Osteocyte (in vitro differentiated cells): ENCODE data around the gene SLC8A1. TPM values are rescaled to one million over a fixed set of nuclear protein-coding genes. Genes with fewer than 3 reads are reported as not detected.

Source experiments
- DNase-seq: peaks from one replicate; pipeline ENCODE4 v3.0.0; 2021; ENCODE audit warnings: mixed read lengths; ENCODE audit not compliant: unreplicated experiment; ENCODE audit errors: extremely low spot score
- H3K27ac Mint-ChIP-seq: one replicate; pipeline ENCODE4 v1.8.0; 2021; ENCODE audit warnings: mild to moderate bottlenecking, mixed read lengths; ENCODE audit not compliant: unreplicated experiment
- H3K27me3 Mint-ChIP-seq: one replicate; pipeline ENCODE4 v1.8.0; 2021; ENCODE audit warnings: mixed read lengths; ENCODE audit not compliant: unreplicated experiment
- H3K36me3 Mint-ChIP-seq: one replicate; pipeline ENCODE4 v1.8.0; 2021; ENCODE audit warnings: mixed read lengths; ENCODE audit not compliant: unreplicated experiment
- H3K4me1 Mint-ChIP-seq: one replicate; pipeline ENCODE4 v1.8.0; 2021; ENCODE audit warnings: mixed read lengths; ENCODE audit not compliant: unreplicated experiment
- H3K4me3 Mint-ChIP-seq: one replicate; pipeline ENCODE4 v1.8.0; 2021; ENCODE audit warnings: mild to moderate bottlenecking, moderate library complexity, mixed read lengths; ENCODE audit not compliant: unreplicated experiment
- H3K9me3 Mint-ChIP-seq: one replicate; pipeline ENCODE4 v1.8.0; 2021; ENCODE audit warnings: mixed read lengths; ENCODE audit not compliant: unreplicated experiment
- CTCF ChIP-seq: fragments of 200-600 bp; sonication (generic); IDR thresholded peaks from 2 replicates; pipeline ENCODE4 v1.5.0; 2021; ENCODE audit warnings: antibody characterized with exemption, mild to moderate bottlenecking, moderate library complexity
- total RNA-seq: library from RNA; stranded (reverse); gene quantifications from 2 replicates; pipeline ENCODE4 v1.2.1, GENCODE V29; 2021

SLC8A1 gene
- total RNA-seq, 1 donor from 2014 or later = 17.3 TPM

- Mint-ChIP-seq H3K4me3 (no peak overlapping the region), H3K27ac (no peak overlapping the region), H3K27me3 (no peaks in the 10 kb centered on the region), H3K4me1 (peaks cover 24% of the 10 kb centered on the region), H3K9me3 (peaks cover 20% of the 10 kb centered on the region), H3K36me3 (peaks cover 8% of the 10 kb centered on the region)
- DNase-seq = no peak
- TF ChIP-seq CTCF = no peak
These were observed 232.7 kb downstream of the SLC8A1 start for GRCh38 chr2:40219141-40219540.

GRCh38 chr2:40218679-40219078, 233.2 kb downstream of the SLC8A1 start:
- no peak for TF ChIP-seq CTCF
- no peak for DNase-seq
- Mint-ChIP-seq H3K4me1 (peaks cover 26% of the 10 kb centered on the region), H3K9me3 (peaks cover 20% of the 10 kb centered on the region), H3K27me3 (no peaks in the 10 kb centered on the region), H3K36me3 (peaks cover 8% of the 10 kb centered on the region), H3K27ac (no peak overlapping the region), H3K4me3 (no peak overlapping the region)

GRCh38 chr2:40213619-40214018, 238.3 kb downstream of the SLC8A1 start:
- Mint-ChIP-seq H3K36me3 (peaks cover 8% of the 10 kb centered on the region), H3K27ac (no peak overlapping the region), H3K9me3 (peaks cover 16% of the 10 kb centered on the region), H3K4me1 (peaks cover 17% of the 10 kb centered on the region), H3K4me3 (no peak overlapping the region), H3K27me3 (no peaks in the 10 kb centered on the region)
- TF ChIP-seq CTCF = no peak
- no peak for DNase-seq

- H3K4me1 Mint-ChIP-seq = peaks cover 16% of the 10 kb centered on the region
- H3K27me3 Mint-ChIP-seq = no peaks in the 10 kb centered on the region
- H3K36me3 Mint-ChIP-seq = peaks cover 8% of the 10 kb centered on the region
- no peak overlapping the region for H3K4me3 Mint-ChIP-seq
- H3K9me3 Mint-ChIP-seq = peaks cover 16% of the 10 kb centered on the region
- TF ChIP-seq CTCF = peak; percentile 66
- no peak overlapping the region for H3K27ac Mint-ChIP-seq
- no peak for DNase-seq
These were observed 238.8 kb downstream of the SLC8A1 start for GRCh38 chr2:40213071-40213470.

GRCh38 chr2:40210968-40211353, 240.9 kb downstream of the SLC8A1 start:
- Mint-ChIP-seq H3K27me3 (no peaks in the 10 kb centered on the region), H3K4me1 (peaks cover 17% of the 10 kb centered on the region), H3K27ac (no peak overlapping the region), H3K4me3 (no peak overlapping the region), H3K36me3 (no peaks in the 10 kb centered on the region), H3K9me3 (no peaks in the 10 kb centered on the region)
- DNase-seq = no peak
- no peak for TF ChIP-seq CTCF
